HEK293 (cell line): ENCODE results near the gene ADGRD2.

Experiments used
- CTCF ChIA-PET: fragments of 350-600 bp; formaldehyde crosslinking; extraction: SDS; loops from one replicate; lab custom pipeline; 2021; ENCODE audit warnings: antibody characterized with exemption; lab: Yijun Ruan, JAX
- POLR2A ChIA-PET: fragments of 300-600 bp; formaldehyde crosslinking; extraction: SDS; loops from one replicate; lab custom pipeline; 2020; ENCODE audit warnings: antibody characterized with exemption, inconsistent platforms; lab: Yijun Ruan, JAX
- H3K27ac ChIP-seq: fragments of 200-500 bp; sonication (Bioruptor generic); 2 replicates; pipeline ENCODE4 v1.5.1; 2014; ENCODE audit warnings: low read depth, low read length, control low read depth, inconsistent platforms; ENCODE audit errors: extremely low read depth
- H3K36me3 ChIP-seq, 2 experiments: fragments of 200-500 bp in 1 of 2; sonication (Bioruptor generic) in 1 of 2; 1 replicate in 1 of 2; 2 replicates in 1 of 2; pipeline ENCODE4 v1.5.1; 2014 to 2017; ENCODE audit warnings: inconsistent platforms in 2 of 2, low read length in 2 of 2; ENCODE audit not compliant: control insufficient read depth in 2 of 2, insufficient read depth in 1 of 2
- H3K4me1 ChIP-seq: fragments of 200-500 bp; sonication (Bioruptor generic); 2 replicates; pipeline ENCODE4 v1.5.1; 2014; ENCODE audit warnings: mild to moderate bottlenecking, low read length, inconsistent platforms; ENCODE audit not compliant: control insufficient read depth, insufficient read depth
- H3K4me3 ChIP-seq: 2 replicates; pipeline ENCODE4 v1.5.1; 2011; ENCODE audit warnings: low read depth, mild to moderate bottlenecking, control low read depth, low read length, moderate library complexity
- H3K9me3 ChIP-seq: fragments of 200-500 bp; sonication (Bioruptor generic); 2 replicates; pipeline ENCODE4 v1.5.1; 2014; ENCODE audit warnings: low read depth, low read length, inconsistent platforms; ENCODE audit not compliant: control insufficient read depth, insufficient read depth
- GFI1B ChIP-seq: fragments of 450-650 bp; formaldehyde crosslinking; IDR thresholded peaks from 2 replicates; pipeline ENCODE4 v1.5.1; 2016; ENCODE audit warnings: missing biosample characterization, missing genetic modification characterization
- GLIS1 ChIP-seq: fragments of 450-650 bp; formaldehyde crosslinking; IDR thresholded peaks from 2 replicates; pipeline ENCODE4 v1.5.1; 2016; ENCODE audit warnings: missing biosample characterization, missing genetic modification characterization
- ZBTB48 ChIP-seq: fragments of 450-650 bp; formaldehyde crosslinking; IDR thresholded peaks from 2 replicates; pipeline ENCODE4 v1.5.1; 2016; ENCODE audit warnings: missing biosample characterization, missing genetic modification characterization
- ZBTB8A ChIP-seq: fragments of 450-650 bp; formaldehyde crosslinking; IDR thresholded peaks from 2 replicates; pipeline ENCODE4 v1.5.1; 2016; ENCODE audit warnings: missing biosample characterization, missing genetic modification characterization
- ZEB2 ChIP-seq: fragments of 450-650 bp; formaldehyde crosslinking; IDR thresholded peaks from 2 replicates; pipeline ENCODE4 v1.5.1; 2016; ENCODE audit warnings: missing biosample characterization, missing genetic modification characterization
- ZNF175 ChIP-seq: fragments of 450-650 bp; formaldehyde crosslinking; IDR thresholded peaks from 2 replicates; pipeline ENCODE4 v1.5.1; 2016; ENCODE audit warnings: missing biosample characterization, missing genetic modification characterization
- ZNF391 ChIP-seq: fragments of 450-650 bp; formaldehyde crosslinking; IDR thresholded peaks from 2 replicates; pipeline ENCODE4 v1.5.1; 2016; ENCODE audit warnings: low read depth, missing biosample characterization, missing genetic modification characterization, borderline replicate concordance
- ZNF621 ChIP-seq: fragments of 450-650 bp; formaldehyde crosslinking; IDR thresholded peaks from 2 replicates; pipeline ENCODE4 v1.5.1; 2017; ENCODE audit warnings: missing biosample characterization, missing genetic modification characterization
- ZNF670 ChIP-seq: fragments of 450-650 bp; formaldehyde crosslinking; IDR thresholded peaks from 2 replicates; pipeline ENCODE4 v1.5.1; 2016; ENCODE audit warnings: missing biosample characterization, missing genetic modification characterization, low read depth
- ZNF701 ChIP-seq: fragments of 450-650 bp; formaldehyde crosslinking; IDR thresholded peaks from 2 replicates; pipeline ENCODE4 v1.5.1; 2016; ENCODE audit warnings: missing biosample characterization, missing genetic modification characterization
- ZNF768 ChIP-seq: fragments of 450-650 bp; formaldehyde crosslinking; IDR thresholded peaks from 2 replicates; pipeline ENCODE4 v1.5.1; 2018; ENCODE audit warnings: missing biosample characterization, mild to moderate bottlenecking, missing genetic modification characterization
- TF ChIP-seq, protein P1 (sequence below): fragments of 450-650 bp; formaldehyde crosslinking; IDR thresholded peaks from 2 replicates; pipeline ENCODE4 v1.5.1; 2017; ENCODE audit warnings: missing biosample characterization, missing genetic modification characterization
- TF ChIP-seq, protein P2 (sequence below): fragments of 450-650 bp; formaldehyde crosslinking; IDR thresholded peaks from 2 replicates; pipeline ENCODE4 v1.5.1; 2016; ENCODE audit warnings: missing biosample characterization, missing genetic modification characterization, borderline replicate concordance
- TF ChIP-seq, protein P3 (sequence below): fragments of 450-650 bp; formaldehyde crosslinking; IDR thresholded peaks from 2 replicates; pipeline ENCODE4 v1.5.1; 2017; ENCODE audit warnings: missing biosample characterization, mild to moderate bottlenecking, missing genetic modification characterization, moderate library complexity
- TF ChIP-seq, protein P4 (sequence below): fragments of 450-650 bp; formaldehyde crosslinking; IDR thresholded peaks from 2 replicates; pipeline ENCODE4 v1.5.1; 2017; ENCODE audit warnings: missing biosample characterization, missing genetic modification characterization

ADGRD2 gene

DNA sequence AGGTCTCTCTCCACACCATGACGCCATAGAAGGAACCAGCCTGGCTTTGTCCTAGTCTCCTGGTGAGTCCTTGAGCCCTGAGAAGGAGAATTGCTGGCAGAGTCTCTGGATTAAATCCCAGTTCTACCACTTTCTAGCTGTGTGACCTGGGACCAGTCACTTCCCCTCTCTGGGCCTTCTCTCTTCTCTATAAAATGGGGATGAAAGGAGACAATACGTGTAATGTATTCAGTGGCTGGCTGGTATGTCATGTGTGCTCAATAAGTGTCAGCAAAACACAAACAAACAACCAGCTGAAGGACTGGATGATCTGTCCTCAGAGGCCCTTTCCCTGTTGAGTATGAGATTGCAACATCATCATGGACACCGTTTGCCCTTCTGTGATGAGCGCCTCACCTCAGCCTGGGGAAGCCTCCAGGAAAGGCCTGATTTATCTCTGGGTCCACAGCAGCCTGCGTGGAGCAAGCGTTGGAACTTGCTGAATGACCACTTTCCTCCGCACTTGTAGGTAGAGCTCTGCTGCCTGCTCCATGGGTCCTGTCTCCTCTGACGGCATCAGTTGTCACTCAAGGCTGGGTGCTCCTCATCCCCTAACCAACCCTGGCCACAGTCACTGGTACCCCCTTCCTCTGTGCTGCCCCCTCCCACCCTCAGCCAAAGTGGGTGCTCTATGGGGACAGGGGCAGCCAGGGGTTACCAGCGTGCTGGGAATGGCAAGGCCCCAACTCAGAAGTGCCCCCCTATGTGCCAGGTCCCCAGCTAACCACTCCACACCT lies 60.6 kb downstream of the ADGRD2 start:
- TF ChIP-seq, protein P1, sequence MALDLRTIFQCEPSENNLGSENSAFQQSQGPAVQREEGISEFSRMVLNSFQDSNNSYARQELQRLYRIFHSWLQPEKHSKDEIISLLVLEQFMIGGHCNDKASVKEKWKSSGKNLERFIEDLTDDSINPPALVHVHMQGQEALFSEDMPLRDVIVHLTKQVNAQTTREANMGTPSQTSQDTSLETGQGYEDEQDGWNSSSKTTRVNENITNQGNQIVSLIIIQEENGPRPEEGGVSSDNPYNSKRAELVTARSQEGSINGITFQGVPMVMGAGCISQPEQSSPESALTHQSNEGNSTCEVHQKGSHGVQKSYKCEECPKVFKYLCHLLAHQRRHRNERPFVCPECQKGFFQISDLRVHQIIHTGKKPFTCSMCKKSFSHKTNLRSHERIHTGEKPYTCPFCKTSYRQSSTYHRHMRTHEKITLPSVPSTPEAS, result no peak
- TF ChIP-seq, protein P2, sequence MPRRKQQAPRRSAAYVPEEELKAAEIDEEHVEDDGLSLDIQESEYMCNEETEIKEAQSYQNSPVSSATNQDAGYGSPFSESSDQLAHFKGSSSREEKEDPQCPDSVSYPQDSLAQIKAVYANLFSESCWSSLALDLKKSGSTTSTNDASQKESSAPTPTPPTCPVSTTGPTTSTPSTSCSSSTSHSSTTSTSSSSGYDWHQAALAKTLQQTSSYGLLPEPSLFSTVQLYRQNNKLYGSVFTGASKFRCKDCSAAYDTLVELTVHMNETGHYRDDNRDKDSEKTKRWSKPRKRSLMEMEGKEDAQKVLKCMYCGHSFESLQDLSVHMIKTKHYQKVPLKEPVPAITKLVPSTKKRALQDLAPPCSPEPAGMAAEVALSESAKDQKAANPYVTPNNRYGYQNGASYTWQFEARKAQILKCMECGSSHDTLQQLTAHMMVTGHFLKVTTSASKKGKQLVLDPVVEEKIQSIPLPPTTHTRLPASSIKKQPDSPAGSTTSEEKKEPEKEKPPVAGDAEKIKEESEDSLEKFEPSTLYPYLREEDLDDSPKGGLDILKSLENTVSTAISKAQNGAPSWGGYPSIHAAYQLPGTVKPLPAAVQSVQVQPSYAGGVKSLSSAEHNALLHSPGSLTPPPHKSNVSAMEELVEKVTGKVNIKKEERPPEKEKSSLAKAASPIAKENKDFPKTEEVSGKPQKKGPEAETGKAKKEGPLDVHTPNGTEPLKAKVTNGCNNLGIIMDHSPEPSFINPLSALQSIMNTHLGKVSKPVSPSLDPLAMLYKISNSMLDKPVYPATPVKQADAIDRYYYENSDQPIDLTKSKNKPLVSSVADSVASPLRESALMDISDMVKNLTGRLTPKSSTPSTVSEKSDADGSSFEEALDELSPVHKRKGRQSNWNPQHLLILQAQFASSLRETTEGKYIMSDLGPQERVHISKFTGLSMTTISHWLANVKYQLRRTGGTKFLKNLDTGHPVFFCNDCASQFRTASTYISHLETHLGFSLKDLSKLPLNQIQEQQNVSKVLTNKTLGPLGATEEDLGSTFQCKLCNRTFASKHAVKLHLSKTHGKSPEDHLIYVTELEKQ, result no peak
- TF ChIP-seq ZEB2 (no peak), ZNF768 (tag by site-specific recombination) (0 out of 2 replicates have a peak, but pooled peaks have one; percentile 27)
- TF ChIP-seq, protein P3, sequence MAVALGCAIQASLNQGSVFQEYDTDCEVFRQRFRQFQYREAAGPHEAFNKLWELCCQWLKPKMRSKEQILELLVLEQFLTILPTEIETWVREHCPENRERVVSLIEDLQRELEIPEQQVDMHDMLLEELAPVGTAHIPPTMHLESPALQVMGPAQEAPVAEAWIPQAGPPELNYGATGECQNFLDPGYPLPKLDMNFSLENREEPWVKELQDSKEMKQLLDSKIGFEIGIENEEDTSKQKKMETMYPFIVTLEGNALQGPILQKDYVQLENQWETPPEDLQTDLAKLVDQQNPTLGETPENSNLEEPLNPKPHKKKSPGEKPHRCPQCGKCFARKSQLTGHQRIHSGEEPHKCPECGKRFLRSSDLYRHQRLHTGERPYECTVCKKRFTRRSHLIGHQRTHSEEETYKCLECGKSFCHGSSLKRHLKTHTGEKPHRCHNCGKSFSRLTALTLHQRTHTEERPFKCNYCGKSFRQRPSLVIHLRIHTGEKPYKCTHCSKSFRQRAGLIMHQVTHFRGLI (tag by site-specific recombination), result no peak
- TF ChIP-seq, all 188 proteins: peak for 1
- no peaks in the 10 kb centered on the region for H3K4me1 ChIP-seq
- ChIA-PET POLR2A (no interaction called here), CTCF (interaction anchor here (0.6 to 1.3 kb wide), 3 partner anchors 13 to 362 kb away, joined by 3 read pairs; no protein-coding TSS in a partner anchor)
- H3K4me3 ChIP-seq, result no peak overlapping the region
- H3K27ac ChIP-seq, result no peak overlapping the region
- no peaks in the 10 kb centered on the region for H3K36me3 ChIP-seq
- H3K9me3 ChIP-seq, result no peaks in the 10 kb centered on the region

DNA sequence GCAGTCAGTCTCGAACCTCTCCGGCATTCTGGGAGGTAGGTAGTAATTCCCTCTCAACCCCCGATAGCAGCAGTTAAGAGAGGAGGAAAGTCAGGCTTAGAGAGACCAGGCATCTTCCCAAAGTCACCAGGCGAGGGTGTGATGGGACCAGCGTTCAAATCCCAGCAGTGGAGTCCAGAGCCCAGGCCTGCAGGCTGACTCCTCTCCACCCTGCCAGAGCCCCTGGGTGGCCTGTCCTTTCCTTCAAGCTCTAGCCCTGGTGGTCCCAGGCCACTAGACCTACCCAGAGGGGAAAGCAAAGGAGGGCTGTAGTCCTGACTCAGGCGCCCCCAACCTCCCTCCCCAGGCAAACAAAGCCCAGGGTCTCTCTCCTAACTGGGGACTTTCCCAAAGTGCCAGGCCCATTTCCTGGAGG lies 61.2 kb downstream of the ADGRD2 start:
- CTCF ChIA-PET, result interaction anchor here (0.6 to 1.3 kb wide), 4 partner anchors 12 to 361 kb away, joined by 3 read pairs; no protein-coding TSS in a partner anchor
- no peak overlapping the region for H3K4me3 ChIP-seq
- POLR2A ChIA-PET, result no interaction called here
- H3K27ac ChIP-seq, result no peak overlapping the region
- no peaks in the 10 kb centered on the region for H3K9me3 ChIP-seq
- H3K4me1 ChIP-seq, result no peaks in the 10 kb centered on the region
- TF ChIP-seq ZNF701 (tag by site-specific recombination) (no peak), GLIS1 (tag by site-specific recombination) (no peak), GFI1B (tag by site-specific recombination) (no peak), ZBTB48 (tag by site-specific recombination) (no peak), ZBTB8A (tag by site-specific recombination) (no peak), ZNF175 (tag by site-specific recombination) (no peak), ZNF391 (tag by site-specific recombination) (no peak), ZNF621 (tag by site-specific recombination) (no peak), ZNF670 (no peak)
- TF ChIP-seq, protein P4, sequence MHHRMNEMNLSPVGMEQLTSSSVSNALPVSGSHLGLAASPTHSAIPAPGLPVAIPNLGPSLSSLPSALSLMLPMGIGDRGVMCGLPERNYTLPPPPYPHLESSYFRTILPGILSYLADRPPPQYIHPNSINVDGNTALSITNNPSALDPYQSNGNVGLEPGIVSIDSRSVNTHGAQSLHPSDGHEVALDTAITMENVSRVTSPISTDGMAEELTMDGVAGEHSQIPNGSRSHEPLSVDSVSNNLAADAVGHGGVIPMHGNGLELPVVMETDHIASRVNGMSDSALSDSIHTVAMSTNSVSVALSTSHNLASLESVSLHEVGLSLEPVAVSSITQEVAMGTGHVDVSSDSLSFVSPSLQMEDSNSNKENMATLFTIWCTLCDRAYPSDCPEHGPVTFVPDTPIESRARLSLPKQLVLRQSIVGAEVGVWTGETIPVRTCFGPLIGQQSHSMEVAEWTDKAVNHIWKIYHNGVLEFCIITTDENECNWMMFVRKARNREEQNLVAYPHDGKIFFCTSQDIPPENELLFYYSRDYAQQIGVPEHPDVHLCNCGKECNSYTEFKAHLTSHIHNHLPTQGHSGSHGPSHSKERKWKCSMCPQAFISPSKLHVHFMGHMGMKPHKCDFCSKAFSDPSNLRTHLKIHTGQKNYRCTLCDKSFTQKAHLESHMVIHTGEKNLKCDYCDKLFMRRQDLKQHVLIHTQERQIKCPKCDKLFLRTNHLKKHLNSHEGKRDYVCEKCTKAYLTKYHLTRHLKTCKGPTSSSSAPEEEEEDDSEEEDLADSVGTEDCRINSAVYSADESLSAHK, result no peak
- H3K36me3 ChIP-seq, result no peaks in the 10 kb centered on the region
